ENCODE results near the gene GGA3.

GRCh38 chr17:75242461-75243042 lies 18.9 kb downstream of the GGA3 start:
- TF ChIP-seq, protein P1, sequence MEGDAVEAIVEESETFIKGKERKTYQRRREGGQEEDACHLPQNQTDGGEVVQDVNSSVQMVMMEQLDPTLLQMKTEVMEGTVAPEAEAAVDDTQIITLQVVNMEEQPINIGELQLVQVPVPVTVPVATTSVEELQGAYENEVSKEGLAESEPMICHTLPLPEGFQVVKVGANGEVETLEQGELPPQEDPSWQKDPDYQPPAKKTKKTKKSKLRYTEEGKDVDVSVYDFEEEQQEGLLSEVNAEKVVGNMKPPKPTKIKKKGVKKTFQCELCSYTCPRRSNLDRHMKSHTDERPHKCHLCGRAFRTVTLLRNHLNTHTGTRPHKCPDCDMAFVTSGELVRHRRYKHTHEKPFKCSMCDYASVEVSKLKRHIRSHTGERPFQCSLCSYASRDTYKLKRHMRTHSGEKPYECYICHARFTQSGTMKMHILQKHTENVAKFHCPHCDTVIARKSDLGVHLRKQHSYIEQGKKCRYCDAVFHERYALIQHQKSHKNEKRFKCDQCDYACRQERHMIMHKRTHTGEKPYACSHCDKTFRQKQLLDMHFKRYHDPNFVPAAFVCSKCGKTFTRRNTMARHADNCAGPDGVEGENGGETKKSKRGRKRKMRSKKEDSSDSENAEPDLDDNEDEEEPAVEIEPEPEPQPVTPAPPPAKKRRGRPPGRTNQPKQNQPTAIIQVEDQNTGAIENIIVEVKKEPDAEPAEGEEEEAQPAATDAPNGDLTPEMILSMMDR (IDR thresholded peaks at IDR 0.05): no peak
- no peak for TF ChIP-seq POLR2A (IDR thresholded peaks at IDR 0.05)
